ENCODE results near the gene SIRPG.
"Not testable (repeated sequence)": the region's sequence is repeated elsewhere in the genome, so short reads cannot be mapped to it uniquely, and the experiment has no call there.

SIRPG gene

GRCh38 chr20:1633535-1633934 is 24.0 kb downstream of the SIRPG start:
- no peak for DNase-seq

- DNase-seq = no peak
Observed at GRCh38 chr20:1632178-1632577, 25.4 kb downstream of the SIRPG start.

- no peak for DNase-seq
Observed at GRCh38 chr20:1631309-1632151, 26.0 kb downstream of the SIRPG start.

DNA sequence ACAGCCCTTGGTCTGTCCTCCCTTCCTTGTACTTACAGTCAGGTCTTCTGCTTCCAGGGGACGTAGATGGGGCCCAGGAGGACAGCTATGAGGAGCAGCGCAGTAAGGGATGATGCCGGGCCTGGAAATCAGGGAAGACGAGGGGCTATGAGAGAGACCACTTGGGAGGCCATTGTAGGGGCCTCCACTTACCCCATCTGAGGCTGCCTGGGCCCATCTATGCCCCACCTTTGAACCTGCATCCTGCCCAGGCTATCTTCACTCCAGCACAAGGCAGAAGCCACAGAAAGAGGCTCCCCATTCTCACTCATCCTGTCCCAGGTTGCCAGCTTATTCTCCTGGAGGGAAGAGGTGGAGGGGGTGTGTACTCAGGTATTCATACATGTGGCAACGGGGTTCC is 27.4 kb downstream of the SIRPG start:
- no peak for DNase-seq

DNA sequence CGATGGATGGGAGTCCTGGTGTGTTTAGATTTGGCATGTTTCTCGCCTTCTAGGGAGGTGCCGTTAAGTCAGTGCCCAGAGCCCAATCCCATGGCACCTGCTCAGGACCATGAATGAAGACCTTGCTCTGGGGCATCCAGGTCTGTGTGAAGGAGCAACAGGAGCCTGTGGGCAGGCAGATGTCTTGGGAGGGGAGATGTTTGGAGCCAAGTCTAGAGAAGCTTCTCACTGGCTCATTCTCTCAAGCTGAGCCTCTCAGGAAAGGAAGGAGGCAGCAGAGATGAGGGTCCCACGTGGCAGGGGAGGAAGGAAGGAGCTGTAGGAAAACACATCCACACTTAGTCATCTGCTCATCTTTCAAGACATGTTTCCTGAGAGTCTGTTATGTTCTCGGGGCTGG is 28.3 kb downstream of the SIRPG start:
- DNase-seq = no peak

GRCh38 chr20:1628621-1629020 is 29.0 kb downstream of the SIRPG start:
- DNase-seq = no peak

DNA sequence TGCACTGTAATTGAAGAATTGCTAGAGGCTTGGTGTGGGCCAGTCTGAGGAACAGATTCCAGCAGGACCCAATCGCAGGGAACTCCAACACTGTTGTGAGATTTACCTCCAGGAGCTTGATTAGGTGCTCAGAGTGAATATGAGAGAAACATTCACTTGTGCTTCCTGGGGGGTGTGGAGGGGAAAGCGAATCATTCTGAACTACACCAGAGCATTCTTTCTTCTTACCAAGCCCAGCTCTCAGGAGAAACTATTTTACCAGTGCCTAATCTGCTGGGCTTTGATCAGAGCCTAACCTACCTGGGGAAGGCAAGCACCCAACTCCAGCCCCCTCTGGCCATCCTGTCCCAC is 30.4 kb downstream of the SIRPG start:
- DNase-seq = no peak

GRCh38 chr20:1626528-1627199 is 30.9 kb downstream of the SIRPG start:
- DNase-seq = no peak

- no peak for DNase-seq
Observed at GRCh38 chr20:1625083-1625690, 32.4 kb downstream of the SIRPG start.

DNA sequence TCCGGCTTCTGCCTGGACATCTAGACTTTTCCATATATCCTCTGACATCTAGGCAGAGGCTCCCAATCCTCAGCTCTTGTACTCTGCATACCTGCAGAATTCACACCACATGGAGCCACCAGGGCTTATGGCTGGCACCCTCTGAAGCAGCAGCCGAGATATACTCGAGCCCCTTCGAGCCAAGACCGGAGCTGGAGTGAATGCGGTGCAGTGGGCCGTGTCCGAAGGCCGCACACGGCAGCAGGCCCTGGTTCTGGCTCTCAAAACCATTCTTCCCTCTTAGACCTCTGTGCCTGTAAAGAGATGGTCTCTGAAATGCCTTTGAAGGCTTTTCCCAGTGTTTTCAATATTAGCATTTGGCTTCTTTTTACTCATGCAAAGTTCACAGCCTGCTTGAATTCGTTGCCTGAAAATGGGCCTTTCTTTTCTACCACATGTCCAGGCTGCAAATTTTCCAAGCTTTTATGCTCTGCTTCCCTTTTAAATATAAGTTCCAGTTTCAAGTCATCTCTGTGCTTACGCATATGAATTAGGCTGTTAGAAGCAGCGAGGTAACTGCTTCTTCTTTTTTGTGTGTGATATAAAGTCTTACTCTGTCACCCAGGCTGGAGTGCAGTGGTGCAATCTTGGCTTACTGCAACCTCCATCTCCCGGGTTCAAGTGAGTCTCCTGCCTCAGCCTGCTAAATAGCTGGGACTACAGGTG is 33.9 kb downstream of the SIRPG start:
- DNase-seq = no peak

GRCh38 chr20:1622450-1622849 is 35.1 kb downstream of the SIRPG start:
- no peak for DNase-seq

GRCh38 chr20:1621316-1621715 is 36.3 kb downstream of the SIRPG start:
- no peak for DNase-seq

DNA sequence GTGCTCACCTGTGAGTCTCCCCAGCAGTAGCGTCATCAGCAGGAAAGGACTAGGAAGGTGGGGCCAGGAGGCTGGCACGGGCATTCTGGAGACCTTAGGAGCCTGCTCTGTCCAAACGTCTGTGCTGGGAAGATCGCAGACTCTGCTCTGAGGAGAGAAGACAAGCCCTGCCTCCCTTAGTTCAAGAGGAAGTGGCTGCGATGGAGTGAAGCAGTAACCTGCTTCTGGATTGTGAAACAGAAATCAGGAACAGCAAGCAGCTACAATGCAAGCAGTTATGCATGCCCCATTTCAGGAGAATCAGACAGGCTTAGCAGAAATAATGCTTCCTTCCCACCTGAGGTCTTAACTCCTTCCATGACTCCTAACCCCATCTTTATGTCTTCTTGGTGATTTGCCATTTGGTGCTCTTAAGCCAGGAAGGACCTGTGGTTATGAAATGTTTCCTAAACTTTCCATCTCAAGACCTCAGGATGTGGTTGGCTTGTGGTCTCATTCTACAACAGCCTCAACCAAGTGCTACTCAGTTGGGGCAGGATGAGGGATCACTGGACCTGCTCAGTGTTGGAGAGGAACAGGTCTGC is 37.6 kb downstream of the SIRPG start, which contains the start of gene SIRPB1:
Gene SIRPB1, minus strand, starts transcription at position 149 of the 584 bp plus-strand sequence. Its CDS starts 65 bp downstream, at position 84.
- no peak for DNase-seq

- no peak for DNase-seq
Observed at GRCh38 chr20:1618954-1619540, 38.5 kb downstream of the SIRPG start.

DNA sequence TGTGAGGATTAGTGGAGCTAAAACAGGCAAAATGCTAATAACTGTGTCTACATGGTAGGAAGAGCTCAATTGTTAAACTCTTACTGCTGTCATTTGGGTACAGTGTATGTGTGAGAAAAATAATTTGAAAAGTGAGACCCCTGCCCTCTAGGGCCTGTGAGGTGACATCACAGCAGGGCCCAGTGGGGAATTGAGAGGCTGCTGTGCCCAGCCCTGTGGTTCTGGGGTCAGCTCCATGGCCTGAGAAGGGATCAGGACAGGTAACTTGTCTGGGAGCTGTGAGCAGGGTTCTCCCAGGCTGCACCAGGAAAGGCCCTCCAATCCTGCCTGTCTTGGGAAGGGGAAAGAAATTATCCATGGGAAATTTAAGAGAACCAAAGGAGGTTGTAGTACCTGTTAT is 39.1 kb downstream of the SIRPG start:
- no peak for DNase-seq

- no peak for DNase-seq
Observed at GRCh38 chr20:1616858-1617434, 40.6 kb downstream of the SIRPG start.

DNA sequence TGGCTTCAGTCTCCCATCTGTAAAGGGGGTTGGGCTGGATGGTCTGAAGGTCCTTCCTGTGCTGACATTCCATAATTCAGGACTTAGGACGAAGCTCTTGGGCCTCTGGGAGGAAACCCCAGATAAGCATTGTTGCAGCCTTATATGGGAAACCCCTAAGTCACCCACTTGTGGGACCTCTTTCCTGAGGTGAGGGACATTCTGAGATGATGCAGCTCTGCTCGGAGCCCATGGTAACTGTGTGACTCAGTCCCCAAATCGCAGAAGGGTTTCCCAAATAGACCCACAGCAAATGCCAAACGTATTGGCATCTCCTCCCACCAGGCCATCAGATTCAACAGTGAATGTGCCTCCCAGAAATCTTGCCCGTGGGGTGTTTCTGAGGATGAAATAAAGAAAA is 47.2 kb downstream of the SIRPG start:
- not testable (repeated sequence) for DNase-seq

DNA sequence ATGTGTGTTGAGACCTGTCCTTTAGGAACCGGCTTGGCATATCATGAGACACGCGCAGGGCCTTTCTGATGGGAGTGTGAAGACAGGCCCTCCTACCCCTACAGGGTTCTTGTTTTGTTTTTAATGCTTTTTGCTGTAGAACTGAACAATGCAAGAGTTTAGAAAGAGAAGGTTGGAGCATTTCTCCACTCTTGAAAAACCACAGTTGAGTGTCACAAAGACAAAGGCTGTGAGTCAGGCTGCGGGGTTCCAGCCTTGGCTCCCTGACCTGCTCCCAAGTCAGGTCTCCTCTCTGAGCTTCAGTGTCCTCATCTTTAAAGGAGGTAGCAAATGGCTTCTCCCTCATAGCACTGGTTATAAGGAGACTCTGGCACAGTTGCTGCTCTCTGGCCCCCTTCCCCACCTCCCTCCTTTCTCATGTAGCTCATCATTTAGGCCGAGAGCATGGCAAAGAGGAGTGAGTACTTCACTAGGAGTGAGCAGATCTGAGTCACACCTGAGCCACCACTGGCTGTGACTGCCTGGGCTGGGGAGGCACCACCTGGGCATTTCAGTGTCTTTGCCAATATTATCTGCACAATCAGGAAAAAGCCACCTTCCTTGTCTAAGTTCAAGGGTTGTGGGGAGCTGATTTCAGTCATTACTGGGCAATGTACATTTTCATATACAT is 48.8 kb downstream of the SIRPG start:
- DNase-seq = not testable (repeated sequence)

DNA sequence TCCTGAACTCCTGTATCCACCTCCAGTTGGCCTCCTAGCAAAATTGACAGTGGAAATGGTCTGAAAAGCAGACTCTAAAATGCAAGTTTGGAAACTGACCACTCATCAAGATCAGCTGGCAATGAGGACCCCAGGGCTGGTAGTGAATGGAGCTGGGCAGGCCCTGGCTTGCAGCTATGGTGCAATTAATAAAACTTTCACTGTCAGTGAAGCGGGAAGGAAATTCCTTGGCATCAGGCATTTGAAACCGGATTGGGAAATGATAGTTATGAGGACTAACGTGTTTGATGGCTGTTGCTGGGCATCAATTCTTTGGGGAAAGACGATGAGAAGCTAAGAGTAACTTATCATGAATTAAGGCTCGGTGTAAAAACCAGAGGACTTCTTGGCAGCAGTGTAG is 56.8 kb downstream of the SIRPG start:
- no peak for DNase-seq

GRCh38 chr20:1595333-1595732 is 62.2 kb downstream of the SIRPG start:
- no peak for DNase-seq

All from fibroblast of skin of right biceps (primary cell).